ENCODE results near the gene RTL1.

The RTL1 gene

DNA sequence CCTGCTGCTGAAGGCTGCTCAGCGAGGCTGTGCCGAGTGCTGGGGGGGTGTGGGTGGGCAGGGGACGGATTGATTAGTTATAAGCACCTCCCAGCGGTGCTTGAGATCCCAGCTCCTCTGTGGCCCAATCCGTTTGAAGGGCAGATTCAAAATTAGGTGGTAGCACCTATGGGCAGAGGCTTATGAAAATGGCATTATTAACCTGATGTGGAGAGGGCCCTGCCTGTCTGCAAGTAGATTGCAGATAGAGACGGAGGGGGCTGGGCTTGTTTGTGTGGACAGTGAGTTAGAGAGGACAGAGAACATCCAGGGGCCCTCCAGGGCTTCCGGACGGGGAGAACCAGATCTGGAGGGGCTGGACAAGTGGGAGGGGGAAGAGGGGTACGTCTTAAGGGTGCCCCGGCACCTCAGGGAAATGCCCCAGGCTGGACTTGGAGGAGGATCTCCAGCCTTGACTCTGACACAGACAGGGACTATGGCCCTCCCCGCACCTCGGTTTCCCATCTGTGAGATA is at the start of gene RTL1:
Gene RTL1 (minus strand): TSS at position 51 of the 514 bp plus-strand sequence. CDS start 18,934 bp downstream, outside the sequence.
- DNase-seq = no peak

DNA sequence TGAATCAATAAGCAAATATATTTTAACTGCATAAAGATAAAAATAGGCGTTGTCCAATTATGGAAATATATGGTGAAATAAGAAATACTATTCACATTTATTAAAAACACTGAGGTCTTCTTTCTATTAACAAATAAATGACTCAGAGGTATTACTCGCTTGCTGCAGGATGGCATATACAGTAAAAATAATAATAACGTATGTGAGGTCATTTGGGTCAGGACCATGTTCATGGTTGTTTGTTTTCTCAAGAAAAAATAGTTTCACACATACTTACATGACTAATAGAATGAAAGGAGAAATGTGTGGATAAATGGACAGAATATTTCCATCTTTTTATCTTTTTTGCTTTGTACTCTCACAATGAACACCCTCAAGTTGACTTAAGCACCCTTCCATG is 46.5 kb upstream of the RTL1 start:
- no peak for DNase-seq

DNA sequence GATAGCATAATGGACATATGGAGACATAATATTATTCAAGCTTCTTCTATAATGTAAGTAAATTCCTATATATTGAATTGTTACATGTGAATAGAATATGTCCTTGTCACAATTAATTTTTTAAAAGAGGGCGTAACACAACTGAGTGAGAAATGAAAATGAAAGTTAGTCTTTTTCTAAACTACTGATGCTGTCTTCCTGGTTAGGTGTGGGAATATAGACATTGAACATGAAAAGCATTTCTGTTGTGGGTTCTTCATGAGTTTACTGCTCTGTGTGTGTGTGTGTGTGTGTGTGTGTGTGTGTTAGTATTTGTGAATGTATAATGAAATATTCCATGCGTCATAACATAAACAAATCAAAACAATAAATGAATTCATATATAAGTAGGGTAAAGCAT is 40.5 kb upstream of the RTL1 start:
- no peak for DNase-seq

- DNase-seq = no peak
These were observed 26.7 kb upstream of the RTL1 start for GRCh38 chr14:100930270-100930669.

- no peak for DNase-seq
These were observed 12.0 kb upstream of the RTL1 start for GRCh38 chr14:100915560-100915959.

DNA sequence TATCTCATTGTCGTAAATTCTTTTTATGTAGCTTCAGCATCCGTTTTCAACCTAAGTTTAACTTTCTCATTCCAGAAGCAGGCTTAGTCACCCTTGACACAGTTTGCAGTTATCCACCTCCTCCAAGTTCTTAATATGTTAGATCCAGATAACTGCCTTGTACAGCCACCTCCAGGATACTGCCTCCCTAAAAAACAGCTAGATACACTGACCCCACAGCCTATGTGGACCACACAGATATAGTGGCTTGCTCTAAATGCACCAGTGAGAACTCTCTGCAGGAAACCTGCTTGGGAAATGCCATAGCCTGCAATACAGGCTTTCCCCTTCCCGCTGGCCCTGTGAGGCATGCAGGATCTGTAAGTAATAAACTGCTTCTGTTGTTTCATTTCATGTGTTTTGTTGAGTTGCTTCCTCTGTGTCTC is 11.1 kb upstream of the RTL1 start:
- no peak for DNase-seq

GRCh38 chr14:100911665-100912316 is 8.3 kb upstream of the RTL1 start:
- peak; percentile 76 for DNase-seq

GRCh38 chr14:100910888-100911664 is 7.6 kb upstream of the RTL1 start:
- peak; percentile 25 for DNase-seq

- no peak for DNase-seq
These were observed 5.9 kb upstream of the RTL1 start for GRCh38 chr14:100909439-100909838.

- DNase-seq = no peak
These were observed 3.7 kb upstream of the RTL1 start for GRCh38 chr14:100907240-100907639.

DNA sequence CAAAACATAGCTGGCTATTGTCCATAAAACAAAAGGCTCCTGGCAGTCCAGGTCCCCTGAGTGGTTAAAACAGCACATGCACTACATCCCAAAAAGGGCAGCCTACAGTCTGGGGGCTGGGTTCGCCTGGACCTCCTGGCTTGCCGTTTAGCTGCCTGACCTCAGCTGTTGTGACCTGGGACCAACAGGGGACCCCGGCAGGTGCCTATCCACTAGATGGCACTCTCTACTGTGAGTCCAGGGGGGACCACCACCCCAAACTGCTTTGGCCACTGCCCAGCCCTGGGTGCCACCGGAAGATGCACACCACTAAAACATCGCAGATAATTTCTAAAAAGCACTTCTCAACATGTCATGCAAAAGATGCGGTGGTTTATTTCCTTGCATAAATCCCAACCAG is 2.9 kb upstream of the RTL1 start:
- peak; percentile 21 for DNase-seq

- DNase-seq = no peak
These were observed 1.6 kb upstream of the RTL1 start for GRCh38 chr14:100905166-100905565.

GRCh38 chr14:100904307-100905087 is 975 bp upstream of the RTL1 start:
- DNase-seq = peak; percentile 57

GRCh38 chr14:100903134-100903468 is 421 bp downstream of the RTL1 start:
- DNase-seq = no peak

GRCh38 chr14:100902295-100903133 is 1.0 kb downstream of the RTL1 start:
- DNase-seq = peak; percentile 13

DNA sequence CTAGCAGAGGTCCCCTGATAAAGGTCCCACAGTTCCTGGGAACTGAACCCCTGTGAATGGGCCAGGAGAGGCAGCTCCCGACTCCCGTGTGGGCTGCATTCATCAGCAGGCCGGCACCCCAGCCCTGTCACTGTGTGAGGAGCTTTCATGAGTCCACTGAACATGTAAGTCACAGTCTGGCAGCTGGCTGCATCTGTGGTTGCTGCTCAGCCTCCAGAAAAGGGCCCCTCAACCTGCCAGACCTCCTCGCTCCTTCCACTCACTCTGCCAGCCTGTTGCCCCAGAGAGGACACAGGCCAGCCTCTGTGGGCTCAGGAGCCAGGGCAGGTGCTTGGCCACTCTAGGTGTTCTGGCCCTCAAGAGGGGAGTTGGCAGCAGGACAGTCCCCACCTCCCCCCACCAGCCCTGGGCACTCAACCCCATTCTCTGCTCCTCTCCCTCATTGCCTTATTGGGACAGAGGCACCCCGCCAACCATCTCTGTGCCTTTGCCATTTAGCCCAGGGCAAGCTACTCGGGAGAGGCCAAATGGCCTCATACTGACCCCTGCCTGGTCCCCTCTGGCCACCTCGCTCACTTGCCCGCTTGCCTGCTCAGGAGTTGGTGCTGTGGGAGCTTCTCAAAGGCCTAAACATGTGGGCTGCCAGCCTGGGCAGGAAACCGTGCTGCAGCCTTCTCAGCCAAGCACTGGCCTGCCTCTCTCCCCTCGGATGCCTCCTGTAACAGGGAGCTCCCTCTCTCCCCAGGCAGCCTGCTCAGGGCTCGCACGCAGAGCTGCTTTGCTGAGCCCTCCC is 1.9 kb downstream of the RTL1 start:
- no peak for DNase-seq

DNA sequence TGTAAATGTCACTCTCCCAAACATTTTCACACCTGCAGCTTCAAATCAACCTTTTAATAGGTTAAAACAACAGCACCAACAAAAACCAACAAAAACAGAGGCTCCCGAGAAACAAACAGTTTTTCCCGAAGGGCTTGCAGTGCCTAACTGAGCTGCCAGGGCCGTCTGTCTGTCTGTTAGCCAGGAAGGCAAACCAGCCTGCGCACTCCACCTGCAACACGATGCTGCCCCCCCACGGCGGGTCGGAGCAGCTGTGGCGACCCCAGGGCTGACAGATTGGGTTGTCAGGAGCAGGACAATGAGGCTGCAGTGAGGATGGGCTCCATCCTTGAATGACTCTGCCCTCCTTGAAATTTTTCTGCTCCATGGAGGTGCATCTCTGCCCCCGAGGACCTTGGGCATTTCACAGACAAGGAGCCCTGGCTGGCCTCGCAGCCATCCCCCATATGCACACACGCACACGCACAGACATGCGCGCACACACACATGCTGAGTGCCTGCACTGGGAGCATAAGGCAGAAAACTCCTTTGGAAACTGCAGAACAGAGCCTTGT is 2.6 kb downstream of the RTL1 start:
- DNase-seq = peak; percentile 80

DNA sequence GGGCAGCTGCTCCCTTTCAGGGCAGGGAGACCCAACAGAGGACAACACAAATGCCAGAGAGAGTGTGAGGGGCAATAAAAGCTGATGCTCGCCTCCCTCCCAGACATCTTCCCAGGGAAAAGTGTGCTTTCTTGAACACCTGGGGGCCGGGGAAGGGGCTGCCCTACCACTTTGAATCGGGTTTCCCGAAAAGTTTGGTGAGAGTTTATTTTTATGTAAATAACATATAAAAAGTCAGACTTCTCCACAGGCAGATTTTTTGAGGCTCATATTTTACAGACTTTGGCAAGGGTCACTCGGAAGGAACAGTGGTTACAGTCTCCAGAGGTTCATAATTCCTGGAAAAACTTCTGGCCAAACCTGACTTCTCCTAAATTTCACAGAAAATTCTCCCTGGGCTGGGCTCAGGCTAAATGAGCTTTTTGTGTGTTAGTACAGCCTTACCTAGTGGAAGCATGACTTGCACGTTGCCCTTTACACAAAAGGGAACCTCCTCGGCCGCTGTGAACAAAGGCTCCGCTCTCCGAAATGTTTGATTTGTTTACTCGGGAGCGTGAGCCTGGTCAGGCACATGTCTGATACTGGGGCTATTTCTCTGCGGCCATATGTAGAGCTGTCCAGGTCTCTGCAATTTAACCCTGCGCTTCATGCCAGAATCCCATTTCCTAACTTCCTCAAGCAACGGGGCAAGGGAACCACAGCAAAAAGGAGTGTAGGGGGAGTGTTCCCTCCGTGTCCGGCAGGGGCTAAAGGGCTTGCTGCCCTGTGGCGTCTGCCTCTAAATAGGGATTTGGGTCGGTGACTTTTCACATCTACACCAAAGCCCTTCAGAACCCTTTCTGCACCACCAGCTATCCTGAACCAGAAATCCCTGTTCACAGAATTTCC is 3.4 kb downstream of the RTL1 start:
- DNase-seq = peak; percentile 79

- peak; percentile 60 for DNase-seq
These were observed 4.3 kb downstream of the RTL1 start for GRCh38 chr14:100898935-100899883.

Data from NCI-H69 (cell line).